GM12878 (cell line): Measurements from ENCODE around the gene SOX2. TPM values are rescaled to one million over a fixed set of nuclear protein-coding genes. Genes with fewer than 3 reads are reported as not detected.

Experiments
- ATAC-seq: fragments of 200-7000 bp; cut with Tn5 transposase; 3 replicates; pipeline ENCODE4 v1.9.1; 2020; ENCODE audit warnings: mild to moderate bottlenecking, moderate library complexity
- BruUV-seq: library from RNA; stranded (reverse); fragments of 400-500 nt; replicated peaks from 2 replicates; lab custom pipeline; 2021; lab: Mats Ljungman, UMichigan
- CTCF ChIA-PET: fragments of 300-600 bp; sonication (Branson Sonifier 250); formaldehyde crosslinking; extraction: SDS; loops from one replicate; lab custom pipeline; 2021; ENCODE audit warnings: inconsistent platforms; lab: Yijun Ruan, JAX
- POLR2A ChIA-PET: fragments of 350-600 bp; formaldehyde crosslinking; extraction: SDS; loops from one replicate; lab custom pipeline; 2021; ENCODE audit warnings: inconsistent platforms; lab: Charles Lee
- RAD21 ChIA-PET: fragments of 300-600 bp; sonication (Branson Sonifier 250); formaldehyde crosslinking; loops from one replicate; lab custom pipeline; 2023; ENCODE audit warnings: antibody characterized with exemption; ENCODE audit not compliant: unreplicated experiment; lab: Charles Lee
- SMC1A ChIA-PET: fragments of 300-600 bp; sonication (Branson Sonifier 250); formaldehyde crosslinking; loops from one replicate; lab custom pipeline; 2023; ENCODE audit not compliant: unreplicated experiment, uncharacterized antibody; lab: Charles Lee
- DNase-seq: peaks from one replicate; pipeline ENCODE4 v3.0.0-alpha.2; 2011; ENCODE audit warnings: low read depth, low spot score
- FAIRE-seq: peaks from 3 replicates; lab custom pipeline; 2011; peaks lifted over from hg19 to GRCh38; lab: Jason Lieb, UNC
- H2AFZ ChIP-seq: 2 replicates; pipeline ENCODE4 v1.6.0; 2011; ENCODE audit warnings: low read depth, low read length, control low read depth; ENCODE audit not compliant: control insufficient read depth
- H3K27ac ChIP-seq: 2 replicates; pipeline ENCODE4 v1.5.1; 2011; ENCODE audit warnings: control low read depth; ENCODE audit not compliant: control insufficient read depth, insufficient read depth
- H3K27me3 ChIP-seq, 2 experiments: replicated peaks in 1 of 2; 2 replicates each; pipeline versions ENCODE4 v1.6.0 to v1.6.1; 2011; ENCODE audit warnings: low read length in 1 of 2; ENCODE audit not compliant: control insufficient read depth in 2 of 2, insufficient read depth in 2 of 2
- H3K36me3 ChIP-seq, 2 experiments: 2 replicates each; pipeline ENCODE4 v1.5.1; 2011; ENCODE audit warnings: low read length in 1 of 2; ENCODE audit not compliant: control insufficient read depth in 2 of 2, insufficient read depth in 2 of 2
- H3K4me1 ChIP-seq: 2 replicates; pipeline ENCODE4 v1.6.1; 2011; ENCODE audit warnings: mild to moderate bottlenecking, low read length, moderate library complexity, mixed read lengths; ENCODE audit not compliant: control insufficient read depth, insufficient read depth
- H3K4me2 ChIP-seq: 2 replicates; pipeline ENCODE4 v1.6.0; 2011; ENCODE audit warnings: control low read depth; ENCODE audit not compliant: control insufficient read depth, insufficient read depth
- H3K4me3 ChIP-seq: fragments of 200-600 bp; sonication (generic); 2 replicates; pipeline ENCODE4 v1.5.1; 2016
- H3K79me2 ChIP-seq: 2 replicates; pipeline ENCODE4 v1.6.0; 2011; ENCODE audit warnings: low read length; ENCODE audit not compliant: control insufficient read depth, insufficient read depth
- H3K9ac ChIP-seq: 2 replicates; pipeline ENCODE4 v1.8.0; 2011; ENCODE audit warnings: low read length, control low read depth, mixed read lengths; ENCODE audit not compliant: control insufficient read depth, insufficient read depth
- H3K9me3 ChIP-seq: replicated peaks from 3 replicates; pipeline ENCODE4 v1.5.1; 2011; ENCODE audit warnings: mild to moderate bottlenecking, low read length; ENCODE audit not compliant: control insufficient read depth, insufficient read depth
- H4K20me1 ChIP-seq: 2 replicates; pipeline ENCODE4 v1.6.0; 2011; ENCODE audit not compliant: control insufficient read depth, insufficient read depth
- BRCA1 ChIP-seq: IDR thresholded peaks from 2 replicates; pipeline ENCODE4 v1.6.1; 2011; ENCODE audit warnings: low read depth, low read length, improper control_type of control experiment
- ETV6 ChIP-seq, 2 experiments: fragments of 450-650 bp in 1 of 2; IDR thresholded peaks in 1 of 2; conservative IDR thresholded peaks in 1 of 2; 2 replicates each; pipeline ENCODE4 v1.6.1; 2014; ENCODE audit warnings: antibody characterized with exemption in 1 of 2, borderline replicate concordance in 1 of 2, low read depth in 1 of 2, mild to moderate bottlenecking in 1 of 2, moderate library complexity in 1 of 2
- GATAD2B ChIP-seq: fragments of 450-650 bp; conservative IDR thresholded peaks from 2 replicates; pipeline ENCODE4 v1.6.1; 2017; ENCODE audit warnings: low read depth, mild to moderate bottlenecking, moderate library complexity
- HSF1 ChIP-seq: fragments of 150-350 bp; IDR thresholded peaks from 2 replicates; pipeline ENCODE4 v1.6.1; 2014; ENCODE audit warnings: mild to moderate bottlenecking, low read depth, low read length
- KDM1A ChIP-seq: fragments of 200-600 bp; sonication (generic); IDR thresholded peaks from 2 replicates; pipeline ENCODE4 v1.6.1; 2016; ENCODE audit warnings: borderline replicate concordance
- NFYB ChIP-seq: IDR thresholded peaks from 2 replicates; pipeline ENCODE4 v1.6.1; 2011; ENCODE audit warnings: low read depth, mild to moderate bottlenecking, low read length, improper control_type of control experiment, moderate library complexity; ENCODE audit not compliant: insufficient read depth
- PAX8 ChIP-seq: fragments of 450-650 bp; IDR thresholded peaks from 2 replicates; pipeline ENCODE4 v1.6.1; 2017; ENCODE audit warnings: mild to moderate bottlenecking, moderate library complexity
- POLR2A ChIP-seq: IDR thresholded peaks from 2 replicates; pipeline ENCODE4 v1.6.1; 2011; ENCODE audit warnings: low read depth, mild to moderate bottlenecking, low read length
- POLR2AphosphoS5 ChIP-seq: IDR thresholded peaks from 2 replicates; pipeline ENCODE4 v1.6.1; 2011; ENCODE audit warnings: mild to moderate bottlenecking, low read length, inconsistent platforms
- RBBP5 ChIP-seq: fragments of 200-600 bp; sonication (generic); conservative IDR thresholded peaks from 2 replicates; pipeline ENCODE4 v1.6.1; 2016
- RELA ChIP-seq: fragments of 450-650 bp; IDR thresholded peaks from 2 replicates; pipeline ENCODE4 v1.8.0; 2014; ENCODE audit warnings: borderline replicate concordance; ENCODE audit not compliant: partially characterized antibody
- RFX5 ChIP-seq: IDR thresholded peaks from 2 replicates; pipeline ENCODE4 v1.6.1; 2011; ENCODE audit warnings: low read depth, low read length, improper control_type of control experiment
- SREBF1 ChIP-seq: IDR thresholded peaks from 2 replicates; pipeline ENCODE4 v1.6.1; 2012; ENCODE audit warnings: mild to moderate bottlenecking, low read length
- TARDBP ChIP-seq: IDR thresholded peaks from 2 replicates; pipeline ENCODE4 v1.6.1; 2016; ENCODE audit warnings: borderline replicate concordance
- WRNIP1 ChIP-seq: IDR thresholded peaks from 2 replicates; pipeline ENCODE4 v1.6.1; 2011; ENCODE audit warnings: low read depth, low read length, improper control_type of control experiment, borderline replicate concordance
- WGBS: methylation state at CpG from one replicate; pipeline ENCODE4 v1.1.6; 2016; ENCODE audit warnings: low lambda C conversion rate; ENCODE audit not compliant: insufficient replicate concordance, insufficient coverage; ENCODE audit errors: missing lambda C conversion rate; 5-methylcytosine and 5-hydroxymethylcytosine counted together
- in situ Hi-C: fragments of 300-500 bp; cut with MboI; formaldehyde crosslinking; loops from 9 replicates; pipeline ENCODE4 v1.14.3; 2018; ENCODE audit warnings: mixed read lengths
- intact Hi-C: fragments of 100-400 bp; cut with micrococcal nuclease; formaldehyde crosslinking; loops from one replicate; pipeline ENCODE4 v1.14.2; 2022; ENCODE audit not compliant: unreplicated experiment
- polyA plus RNA-seq, 11 experiments: library from polyadenylated mRNA; depleted of rRNA in 4 of 11; unstranded in 6 of 11; stranded (reverse) in 5 of 11; fragments of >200 nt; fragmentation: Nextera tagmentation in 4 of 11; fragmentation: Illumina TruSeq in 1 of 11; extraction: Ambion mirVana in 4 of 11; extraction: Trizol in 1 of 11; gene quantifications; 1 replicate in 1 of 11; 2 replicates in 10 of 11; pipeline versions ENCODE4 v1.2.1 to v1.2.3, GENCODE V29; 2011 to 2016; ENCODE audit warnings: inconsistent platforms in 2 of 11, missing spikeins in 2 of 11, low read depth in 1 of 11
- total RNA-seq, 4 experiments: library from RNA; depleted of rRNA in 3 of 4; stranded (reverse); fragments of >200 nt in 3 of 4; fragmentation: Illumina TruSeq in 1 of 4; extraction: Trizol in 1 of 4; gene quantifications; 2 replicates each; pipeline versions ENCODE4 v1.2.1 to v1.2.3, GENCODE V29; 2013 to 2021

Gene SOX2
- total and polyA plus RNA-seq, 10 of the 15 experiments (the other 5 are each of a cell fraction or from before 2014, with no cell fraction given) = 0.06 to 0.10 (median 0.07) TPM; not detected in 6

- Histone ChIP-seq H4K20me1 (no peaks in the 10 kb centered on the region; the same call in 1 of the 2 replicates), H3K27ac (no peak overlapping the region), H3K4me2 (no peak overlapping the region), H2AFZ (no peak overlapping the region), H3K27me3 (peaks cover 2 to 20% of the 10 kb centered on the region in 2 experiments), H3K79me2 (no peaks in the 10 kb centered on the region), H3K9ac (no peak overlapping the region), H3K36me3 (no peaks in the 10 kb centered on the region), H3K9me3 (no peaks in the 10 kb centered on the region), H3K4me3 (no peak overlapping the region), H3K4me1 (no peaks in the 10 kb centered on the region)
- ATAC-seq = no peak
- intact Hi-C loops (loop anchor here (10.0 kb wide), 3 partner anchors 230 to 900 kb away; partner anchors contain the start of gene FXR1), in situ Hi-C loops (loop anchor here (5.0 to 10.0 kb wide), 3 partner anchors 550 to 982 kb away; no protein-coding TSS in a partner anchor)
- TF ChIP-seq KDM1A (no peak), POLR2A (no peak), RBBP5 (no peak), SREBF1 (no peak), ETV6 (conservative IDR thresholded peaks at IDR 0.05 in 1 of 2, IDR thresholded peaks at IDR 0.05 in 1 of 2; ENCODE audit: borderline replicate concordance in 1 of 2, low read depth in 1 of 2) (no peak), BRCA1 (no peak), PAX8 (no peak), WRNIP1 (no peak), POLR2AphosphoS5 (no peak)
- 5% methylated on average over 8 of the region's 8 CpGs for WGBS
- ChIA-PET CTCF (no interaction called here), POLR2A (no interaction called here), RAD21 (no interaction called here), SMC1A (no interaction called here)
- no peak for DNase-seq
- FAIRE-seq = no peak
- BruUV-seq = no TSS peak
Observed at GRCh38 chr3:181705086-181705480, 6.6 kb upstream of the SOX2 start.

GRCh38 chr3:181707980-181708379 is 3.7 kb upstream of the SOX2 start:
- H2AFZ ChIP-seq = no peak overlapping the region
- TF ChIP-seq ETV6 (conservative IDR thresholded peaks at IDR 0.05 in 1 of 2, IDR thresholded peaks at IDR 0.05 in 1 of 2; ENCODE audit: borderline replicate concordance in 1 of 2, low read depth in 1 of 2) (no peak), RELA (no peak), RFX5 (no peak), HSF1 (no peak), GATAD2B (no peak), NFYB (no peak), TARDBP (no peak)

More at GRCh38 chr3:181707980-181708379, 3.7 kb upstream of the SOX2 start:
- 0% methylated on average over 3 of the region's 3 CpGs for WGBS
- ChIA-PET CTCF (interaction anchor here (1.2 to 3.6 kb wide), 6 partner anchors 14 to 978 kb away, joined by 3 to 36 read pairs (median 4); no protein-coding TSS in a partner anchor), SMC1A (no interaction called here), RAD21 (no interaction called here), POLR2A (no interaction called here)
- Histone ChIP-seq H3K4me3 (no peak overlapping the region), H3K4me1 (no peaks in the 10 kb centered on the region), H3K27ac (no peak overlapping the region), H3K9ac (no peak overlapping the region), H3K27me3 (peaks cover 5 to 24% of the 10 kb centered on the region in 2 experiments), H3K9me3 (no peaks in the 10 kb centered on the region; the same call in 2 of the 3 replicates), H4K20me1 (no peaks in the 10 kb centered on the region), H3K79me2 (no peaks in the 10 kb centered on the region), H3K36me3 (no peaks in the 10 kb centered on the region), H3K4me2 (no peak overlapping the region)
- DNase-seq = no peak
- in situ Hi-C loops (loop anchor here (5.0 to 10.0 kb wide), 3 partner anchors 547 to 979 kb away; no protein-coding TSS in a partner anchor), intact Hi-C loops (loop anchor here (2.0 to 10.0 kb wide), 5 partner anchors 227 to 911 kb away; partner anchors contain the start of gene FXR1)
- BruUV-seq = no TSS peak
- no peak for FAIRE-seq
- no peak for ATAC-seq
